ENCODE results near the gene PDLIM1. TPM values are rescaled to one million over a fixed set of nuclear protein-coding genes. Genes with fewer than 3 reads are reported as not detected.

Gene PDLIM1
- total and polyA plus RNA-seq, 9 of the 15 experiments (the other 6 are each of a cell fraction or from before 2014, with no cell fraction given), result 19.8 to 164 (median 39.1) TPM

DNA sequence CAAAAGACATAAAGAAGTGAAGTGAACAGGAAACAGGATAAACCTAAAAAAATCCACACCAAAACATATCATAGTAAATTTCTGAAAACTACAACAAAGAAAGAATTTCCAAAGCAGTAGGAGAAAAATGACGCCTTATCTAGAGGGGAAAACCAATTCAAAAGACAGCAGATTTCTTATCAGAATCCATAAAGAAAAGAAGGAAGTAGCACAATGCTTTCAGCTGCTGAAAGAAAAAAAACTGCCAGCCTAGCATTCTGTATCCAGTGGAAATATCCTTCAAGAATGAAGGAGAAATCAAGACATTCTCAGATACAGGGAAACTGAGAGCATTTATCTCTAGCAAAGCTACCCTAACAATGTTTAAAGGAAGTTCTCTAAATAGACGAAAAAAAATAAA lies 37.8 kb downstream of the PDLIM1 start (continued):
- TF ChIP-seq CCNT2 (IDR thresholded peaks at IDR 0.05; ENCODE audit: borderline replicate concordance, extremely low read depth, insufficient read length, low read depth, low read length), result no peak
- no peak for TF ChIP-seq U2AF1 (optimal IDR thresholded peaks at IDR 0.05; ENCODE audit: low read depth, low read length)
- TF ChIP-seq KLF1 (tag; IDR thresholded peaks at IDR 0.05), result no peak
- TF ChIP-seq, protein P1, sequence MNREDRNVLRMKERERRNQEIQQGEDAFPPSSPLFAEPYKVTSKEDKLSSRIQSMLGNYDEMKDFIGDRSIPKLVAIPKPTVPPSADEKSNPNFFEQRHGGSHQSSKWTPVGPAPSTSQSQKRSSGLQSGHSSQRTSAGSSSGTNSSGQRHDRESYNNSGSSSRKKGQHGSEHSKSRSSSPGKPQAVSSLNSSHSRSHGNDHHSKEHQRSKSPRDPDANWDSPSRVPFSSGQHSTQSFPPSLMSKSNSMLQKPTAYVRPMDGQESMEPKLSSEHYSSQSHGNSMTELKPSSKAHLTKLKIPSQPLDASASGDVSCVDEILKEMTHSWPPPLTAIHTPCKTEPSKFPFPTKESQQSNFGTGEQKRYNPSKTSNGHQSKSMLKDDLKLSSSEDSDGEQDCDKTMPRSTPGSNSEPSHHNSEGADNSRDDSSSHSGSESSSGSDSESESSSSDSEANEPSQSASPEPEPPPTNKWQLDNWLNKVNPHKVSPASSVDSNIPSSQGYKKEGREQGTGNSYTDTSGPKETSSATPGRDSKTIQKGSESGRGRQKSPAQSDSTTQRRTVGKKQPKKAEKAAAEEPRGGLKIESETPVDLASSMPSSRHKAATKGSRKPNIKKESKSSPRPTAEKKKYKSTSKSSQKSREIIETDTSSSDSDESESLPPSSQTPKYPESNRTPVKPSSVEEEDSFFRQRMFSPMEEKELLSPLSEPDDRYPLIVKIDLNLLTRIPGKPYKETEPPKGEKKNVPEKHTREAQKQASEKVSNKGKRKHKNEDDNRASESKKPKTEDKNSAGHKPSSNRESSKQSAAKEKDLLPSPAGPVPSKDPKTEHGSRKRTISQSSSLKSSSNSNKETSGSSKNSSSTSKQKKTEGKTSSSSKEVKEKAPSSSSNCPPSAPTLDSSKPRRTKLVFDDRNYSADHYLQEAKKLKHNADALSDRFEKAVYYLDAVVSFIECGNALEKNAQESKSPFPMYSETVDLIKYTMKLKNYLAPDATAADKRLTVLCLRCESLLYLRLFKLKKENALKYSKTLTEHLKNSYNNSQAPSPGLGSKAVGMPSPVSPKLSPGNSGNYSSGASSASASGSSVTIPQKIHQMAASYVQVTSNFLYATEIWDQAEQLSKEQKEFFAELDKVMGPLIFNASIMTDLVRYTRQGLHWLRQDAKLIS (CRISPR knock-in tag; IDR thresholded peaks at IDR 0.05), result no peak
- 0 out of 2 replicates have a peak, but pooled peaks have one; percentile 30 for TF ChIP-seq MAFF (IDR thresholded peaks at IDR 0.05; ENCODE audit: low read length)
- no peak for TF ChIP-seq HNRNPLL (IDR thresholded peaks at IDR 0.05; ENCODE audit: low read depth, low read length, poor library complexity, severe bottlenecking)
- TF ChIP-seq SRSF3 (IDR thresholded peaks at IDR 0.05; ENCODE audit: insufficient read depth, low read length), result no peak
- TF ChIP-seq ELF1 (tag; IDR thresholded peaks at IDR 0.05), result 0 out of 2 replicates have a peak, but pooled peaks have one; percentile 26

All from K562 (cell line).